ENCODE results near the gene PIAS2.

Gene PIAS2

GRCh38 chr18:46920653-46921052 is 3.3 kb upstream of the PIAS2 start:
- H3K36me3 ChIP-seq (replicated peaks), result no peaks in the 10 kb centered on the region
- H3K27ac ChIP-seq, result no peak overlapping the region
- H3K27me3 ChIP-seq (replicated peaks), result no peaks in the 10 kb centered on the region
- H3K4me3 ChIP-seq (ENCODE audit: low read depth, low read length), result no peak overlapping the region
- TF ChIP-seq CTCF (IDR thresholded peaks at IDR 0.05; ENCODE audit: low read depth, low read length, missing control alignments), result no peak
- in situ Hi-C loops (cut with HindIII; ENCODE audit: low pct_ligation_motif_present, low sequenced_read_pairs), result no loop called here
- no peak for DNase-seq

GRCh38 chr18:46920067-46920466 is 2.8 kb upstream of the PIAS2 start:
- no peak for TF ChIP-seq CTCF (IDR thresholded peaks at IDR 0.05; ENCODE audit: low read depth, low read length, missing control alignments)
- Histone ChIP-seq H3K4me3 (ENCODE audit: low read depth, low read length) (no peak overlapping the region), H3K36me3 (replicated peaks) (no peaks in the 10 kb centered on the region), H3K27me3 (replicated peaks) (no peaks in the 10 kb centered on the region), H3K27ac (no peak overlapping the region)
- in situ Hi-C loops (cut with HindIII; ENCODE audit: low pct_ligation_motif_present, low sequenced_read_pairs), result no loop called here
- DNase-seq, result no peak

GRCh38 chr18:46917803-46918600 is 695 bp upstream of the PIAS2 start:
- in situ Hi-C loops (cut with HindIII; ENCODE audit: low pct_ligation_motif_present, low sequenced_read_pairs), result no loop called here
- DNase-seq, result peak; percentile 41
- TF ChIP-seq CTCF (IDR thresholded peaks at IDR 0.05; ENCODE audit: low read depth, low read length, missing control alignments), result no peak
- Histone ChIP-seq H3K27ac (peak overlapping the region; percentile 83), H3K4me3 (ENCODE audit: low read depth, low read length) (peak overlapping the region; percentile 81), H3K36me3 (replicated peaks) (no peaks in the 10 kb centered on the region), H3K27me3 (replicated peaks) (no peaks in the 10 kb centered on the region)

GRCh38 chr18:46916551-46917107 is 678 bp downstream of the PIAS2 start:
- H3K4me3 ChIP-seq (ENCODE audit: low read depth, low read length), result peak overlapping the region; percentile 81
- H3K27me3 ChIP-seq (replicated peaks), result no peaks in the 10 kb centered on the region
- H3K36me3 ChIP-seq (replicated peaks), result no peaks in the 10 kb centered on the region
- H3K27ac ChIP-seq, result peak overlapping the region; percentile 83
- in situ Hi-C loops (cut with HindIII; ENCODE audit: low pct_ligation_motif_present, low sequenced_read_pairs), result no loop called here
- DNase-seq, result peak; percentile 11
- no peak for TF ChIP-seq CTCF (IDR thresholded peaks at IDR 0.05; ENCODE audit: low read depth, low read length, missing control alignments)

GRCh38 chr18:46915800-46916550 is 1.3 kb downstream of the PIAS2 start:
- Histone ChIP-seq H3K4me3 (ENCODE audit: low read depth, low read length) (peak overlapping the region; percentile 81), H3K36me3 (replicated peaks) (no peaks in the 10 kb centered on the region), H3K27me3 (replicated peaks) (no peaks in the 10 kb centered on the region), H3K27ac (no peak overlapping the region)
- in situ Hi-C loops (cut with HindIII; ENCODE audit: low pct_ligation_motif_present, low sequenced_read_pairs), result no loop called here
- DNase-seq, result no peak
- TF ChIP-seq CTCF (IDR thresholded peaks at IDR 0.05; ENCODE audit: low read depth, low read length, missing control alignments), result no peak
